Ammon's horn (tissue), 1 donor: Measurements from ENCODE around the gene MAN2C1.
A peak's percentile ranks its signal among the peaks of the same experiment; 100 is the strongest.
"Not testable (repeated sequence)": the region's sequence is repeated elsewhere in the genome, so short reads cannot be mapped to it uniquely, and the experiment has no call there.

Source experiments
- DNase-seq: peaks from one replicate; pipeline ENCODE4 v3.0.0-alpha.2; 2016; ENCODE audit warnings: low spot score

MAN2C1 gene

GRCh38 chr15:75346796-75347221 is 21.6 kb downstream of the MAN2C1 start, which contains the start of gene NEIL1:
TSS of gene NEIL1 (plus strand) at chr15:75347039. CDS start at chr15:75348906, 1,867 bp downstream.
- DNase-seq, result no peak

- not testable (repeated sequence) for DNase-seq
Measured at GRCh38 chr15:75343953-75344352, 24.5 kb downstream of the MAN2C1 start.

GRCh38 chr15:75342221-75342620 is 26.2 kb downstream of the MAN2C1 start:
- DNase-seq, result no peak

- no peak for DNase-seq
Measured at GRCh38 chr15:75339531-75340240, 28.7 kb downstream of the MAN2C1 start.

- no peak for DNase-seq
Measured at GRCh38 chr15:75338661-75339240, 29.7 kb downstream of the MAN2C1 start.

- peak; percentile 94 for DNase-seq
Measured at GRCh38 chr15:75335705-75336355, 32.6 kb downstream of the MAN2C1 start, which contains the start of gene COMMD4. TSS of gene COMMD4 (plus strand) at chr15:75336063. CDS start at chr15:75336090, 27 bp downstream.

GRCh38 chr15:75335313-75335704 is 33.1 kb downstream of the MAN2C1 start:
- no peak for DNase-seq

GRCh38 chr15:75333654-75334419 is 34.6 kb downstream of the MAN2C1 start:
- DNase-seq, result not testable (repeated sequence)

- DNase-seq, result not testable (repeated sequence)
Measured at GRCh38 chr15:75332093-75332492, 36.3 kb downstream of the MAN2C1 start.

- DNase-seq, result no peak
Measured at GRCh38 chr15:75329571-75329970, 38.8 kb downstream of the MAN2C1 start.

GRCh38 chr15:75328493-75329314 is 39.7 kb downstream of the MAN2C1 start:
- no peak for DNase-seq

GRCh38 chr15:75327491-75327890 is 40.9 kb downstream of the MAN2C1 start:
- no peak for DNase-seq

GRCh38 chr15:75327005-75327404 is 41.4 kb downstream of the MAN2C1 start:
- DNase-seq, result no peak

- DNase-seq, result no peak
Measured at GRCh38 chr15:75325922-75326321, 42.5 kb downstream of the MAN2C1 start.

- DNase-seq, result no peak
Measured at GRCh38 chr15:75321711-75322110, 46.7 kb downstream of the MAN2C1 start.

GRCh38 chr15:75319231-75319897 is 49.0 kb downstream of the MAN2C1 start:
- not testable (repeated sequence) for DNase-seq

GRCh38 chr15:75314552-75315290 is 53.7 kb downstream of the MAN2C1 start:
- no peak for DNase-seq

- DNase-seq, result no peak
Measured at GRCh38 chr15:75313116-75313845, 55.1 kb downstream of the MAN2C1 start.

- not testable (repeated sequence) for DNase-seq
Measured at GRCh38 chr15:75312548-75312947, 55.9 kb downstream of the MAN2C1 start.
